ENCODE results near the gene MTX1. TPM values are rescaled to one million over a fixed set of nuclear protein-coding genes. Genes with fewer than 3 reads are reported as not detected.

The MTX1 gene
- polyA plus RNA-seq, 1 donor, result 16.9 TPM

GRCh38 chr1:155261493-155261851, 53.0 kb downstream of the MTX1 start:
- DNase-seq (ENCODE audit: low read depth), result no peak

GRCh38 chr1:155261852-155262673, 53.6 kb downstream of the MTX1 start, which contains the start of gene SCAMP3:
Gene SCAMP3, minus strand, starts transcription at chr1:155262360. Its CDS starts 209 bp downstream, at chr1:155262151.
- peak; percentile 95 for DNase-seq (ENCODE audit: low read depth)

- DNase-seq (ENCODE audit: low read depth), result no peak
These were observed 54.6 kb downstream of the MTX1 start for GRCh38 chr1:155263067-155263466.

Other genes with a start within 250 kb of the MTX1 start
- 28.3 TPM for gene PYGO2, start 246.9 kb upstream of the MTX1 start, polyA plus RNA-seq (ENCODE audit: insufficient read length)
- gene SHC1, start 237.9 kb upstream of the MTX1 start, polyA plus RNA-seq (ENCODE audit: insufficient read length), result 67.4 TPM
- 47.6 TPM for gene CKS1B, start 234.0 kb upstream of the MTX1 start, polyA plus RNA-seq (ENCODE audit: insufficient read length)
- gene FLAD1, start 225.4 kb upstream of the MTX1 start, polyA plus RNA-seq (ENCODE audit: insufficient read length), result 20.6 TPM
- gene LENEP, start 215.1 kb upstream of the MTX1 start, polyA plus RNA-seq (ENCODE audit: insufficient read length), result not detected
- gene ZBTB7B, start 205.9 kb upstream of the MTX1 start, polyA plus RNA-seq (ENCODE audit: insufficient read length), result 11.4 TPM
- gene DCST2, start 174.9 kb upstream of the MTX1 start, polyA plus RNA-seq (ENCODE audit: insufficient read length), result 0.63 TPM
- 0.09 TPM for gene DCST1, start 174.9 kb upstream of the MTX1 start, polyA plus RNA-seq (ENCODE audit: insufficient read length)
- 57.1 TPM for gene ADAM15, start 157.4 kb upstream of the MTX1 start, polyA plus RNA-seq (ENCODE audit: insufficient read length)
- 6.5 TPM for gene EFNA4, start 145.0 kb upstream of the MTX1 start, polyA plus RNA-seq (ENCODE audit: insufficient read length)
- gene EFNA3, start 129.9 kb upstream of the MTX1 start, polyA plus RNA-seq (ENCODE audit: insufficient read length), result 2.1 TPM
- 20.6 TPM for gene EFNA1, start 80.8 kb upstream of the MTX1 start, polyA plus RNA-seq (ENCODE audit: insufficient read length)
- gene SLC50A1, start 72.8 kb upstream of the MTX1 start, polyA plus RNA-seq (ENCODE audit: insufficient read length), result 18.6 TPM
- gene DPM3, start 68.2 kb upstream of the MTX1 start, polyA plus RNA-seq (ENCODE audit: insufficient read length), result 23.9 TPM
- 85.3 TPM for gene KRTCAP2, start 35.4 kb upstream of the MTX1 start, polyA plus RNA-seq (ENCODE audit: insufficient read length)
- 0.46 TPM for gene TRIM46, start 34.8 kb upstream of the MTX1 start, polyA plus RNA-seq (ENCODE audit: insufficient read length)
- gene THBS3, start 798 bp upstream of the MTX1 start, polyA plus RNA-seq (ENCODE audit: insufficient read length), result 63.0 TPM
- 16.3 TPM for gene ENTREP3, start 46.8 kb downstream of the MTX1 start, polyA plus RNA-seq (ENCODE audit: insufficient read length)
- gene SCAMP3, start 53.7 kb downstream of the MTX1 start, polyA plus RNA-seq (ENCODE audit: insufficient read length), result 44.4 TPM
- 37.0 TPM for gene CLK2, start 64.8 kb downstream of the MTX1 start, polyA plus RNA-seq (ENCODE audit: insufficient read length)
- gene HCN3, start 68.8 kb downstream of the MTX1 start, polyA plus RNA-seq (ENCODE audit: insufficient read length), result 4.3 TPM
- 0.09 TPM for gene PKLR, start 92.7 kb downstream of the MTX1 start, polyA plus RNA-seq (ENCODE audit: insufficient read length)
- gene FDPS, start 100.2 kb downstream of the MTX1 start, polyA plus RNA-seq (ENCODE audit: insufficient read length), result 115 TPM
- gene RUSC1, start 112.2 kb downstream of the MTX1 start, polyA plus RNA-seq (ENCODE audit: insufficient read length), result 27.9 TPM